GM21825 (cell line): ENCODE data around the gene POU4F2.

Source experiments
- ATAC-seq: cut with Tn5 transposase; IDR thresholded peaks from one replicate; pipeline ENCODE4 v1.9.1; 2021; ENCODE audit warnings: mild to moderate bottlenecking, moderate library complexity; ENCODE audit not compliant: unreplicated experiment

The POU4F2 gene

DNA sequence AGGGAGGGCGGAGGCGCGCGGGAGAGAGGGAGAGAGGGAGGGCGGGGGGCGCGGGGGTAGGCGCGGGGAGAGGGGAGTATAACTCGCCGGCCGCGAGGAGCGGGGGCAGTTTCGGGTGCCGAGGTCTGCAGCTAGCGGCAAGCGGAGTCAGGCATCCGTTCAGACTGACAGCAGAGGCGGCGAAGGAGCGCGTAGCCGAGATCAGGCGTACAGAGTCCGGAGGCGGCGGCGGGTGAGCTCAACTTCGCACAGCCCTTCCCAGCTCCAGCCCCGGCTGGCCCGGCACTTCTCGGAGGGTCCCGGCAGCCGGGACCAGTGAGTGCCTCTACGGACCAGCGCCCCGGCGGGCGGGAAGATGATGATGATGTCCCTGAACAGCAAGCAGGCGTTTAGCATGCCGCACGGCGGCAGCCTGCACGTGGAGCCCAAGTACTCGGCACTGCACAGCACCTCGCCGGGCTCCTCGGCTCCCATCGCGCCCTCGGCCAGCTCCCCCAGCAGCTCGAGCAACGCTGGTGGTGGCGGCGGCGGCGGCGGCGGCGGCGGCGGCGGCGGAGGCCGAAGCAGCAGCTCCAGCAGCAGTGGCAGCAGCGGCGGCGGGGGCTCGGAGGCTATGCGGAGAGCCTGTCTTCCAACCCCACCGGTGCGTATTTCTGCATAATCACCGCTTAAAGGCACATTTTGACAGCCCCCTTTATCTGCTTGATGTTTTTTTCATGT, at the start of gene POU4F2:
POU4F2 (plus strand) TSS at position 108 of the 720 bp plus-strand sequence; CDS start at position 356, 248 bp downstream.
- no peak for ATAC-seq

DNA sequence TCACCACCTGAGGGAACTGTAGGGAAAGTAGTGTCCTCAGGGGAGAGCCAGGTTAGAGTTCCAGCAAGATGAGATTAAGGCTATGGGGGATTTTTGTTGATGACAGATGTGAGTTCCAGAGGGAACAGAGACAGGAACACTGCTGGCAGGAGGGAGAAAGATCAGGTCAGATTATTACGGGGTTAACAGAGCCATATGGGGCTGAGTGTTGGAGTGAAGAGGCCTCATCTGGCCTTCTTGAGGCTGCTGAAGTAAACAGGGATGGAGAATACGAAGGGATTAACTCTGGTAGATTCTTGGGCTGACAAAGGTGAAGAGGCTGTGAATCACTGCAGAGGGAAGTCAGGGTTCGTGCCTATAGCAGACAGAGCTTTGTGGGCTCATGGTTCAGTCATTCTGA, 47.9 kb upstream of the POU4F2 start:
- no peak for ATAC-seq

DNA sequence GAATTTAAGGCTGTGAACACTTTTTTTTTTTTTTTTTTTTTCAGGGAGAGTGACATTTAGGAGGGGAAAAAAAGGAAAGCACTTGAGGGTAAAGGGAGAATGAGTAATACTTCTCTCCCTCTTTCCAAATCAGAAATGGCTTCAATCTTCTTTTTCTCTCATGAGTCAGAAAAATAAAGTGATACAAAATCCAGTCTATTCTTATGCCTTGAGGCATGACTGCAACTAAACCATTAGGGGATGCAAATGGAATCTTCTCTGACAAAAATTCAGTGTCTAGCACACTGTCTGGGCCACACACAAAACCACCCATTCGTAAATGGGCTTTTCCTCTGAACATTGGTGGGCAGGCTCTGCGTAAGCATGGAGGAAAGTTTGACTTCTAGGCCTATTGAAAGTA, 46.7 kb upstream of the POU4F2 start:
- ATAC-seq, result no peak

DNA sequence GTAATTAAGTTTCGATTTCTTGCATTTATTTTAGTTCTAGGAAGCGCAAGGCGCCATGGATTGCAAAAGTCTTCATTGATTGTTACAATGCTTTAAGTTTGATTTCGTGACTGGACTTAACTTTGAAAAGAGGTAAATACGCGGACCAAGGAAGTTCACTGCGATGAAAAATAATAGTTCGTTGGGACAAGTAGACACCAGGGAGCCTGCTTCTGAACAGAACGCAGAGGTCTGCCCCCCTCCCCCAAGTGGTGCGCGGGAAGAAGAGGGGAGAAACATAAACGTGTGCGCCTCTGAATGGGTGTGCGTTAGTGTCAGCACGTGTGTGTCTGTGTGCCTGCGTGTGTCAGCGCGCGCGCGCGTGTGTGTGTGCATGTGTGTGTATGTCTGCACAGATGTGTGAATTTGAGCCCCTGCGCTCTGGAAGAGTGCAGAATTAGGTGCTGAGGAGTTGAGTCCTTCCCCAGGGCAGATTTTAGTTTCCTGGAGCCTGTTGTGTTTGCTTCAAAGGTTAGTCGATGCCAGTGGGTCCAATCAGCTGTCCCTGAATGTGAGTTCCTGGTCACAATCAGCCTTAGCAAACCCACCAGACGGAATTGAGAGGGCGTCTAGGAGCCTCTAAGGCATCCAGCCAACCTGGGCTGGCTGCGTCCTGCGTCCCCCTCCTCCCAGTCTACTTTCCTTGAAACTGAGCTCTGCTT, 5.8 kb upstream of the POU4F2 start:
- ATAC-seq, result no peak

DNA sequence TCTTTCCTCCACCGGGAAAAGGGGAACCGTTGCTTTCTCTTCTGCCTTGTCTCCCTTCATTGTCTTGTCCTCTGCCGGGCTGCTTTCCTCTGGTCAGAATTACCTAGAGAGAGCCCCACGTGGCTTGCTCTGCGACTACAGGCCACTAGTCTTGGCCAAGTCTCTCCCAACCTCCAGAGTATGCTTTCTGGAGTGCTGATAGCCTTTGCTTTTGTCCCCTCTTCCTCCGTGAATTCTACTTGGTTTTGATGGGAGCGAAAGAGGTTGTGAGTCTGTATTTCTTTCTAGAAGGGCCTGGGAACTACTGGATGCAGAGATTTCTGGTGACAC, 5.3 kb upstream of the POU4F2 start:
- ATAC-seq, result no peak

DNA sequence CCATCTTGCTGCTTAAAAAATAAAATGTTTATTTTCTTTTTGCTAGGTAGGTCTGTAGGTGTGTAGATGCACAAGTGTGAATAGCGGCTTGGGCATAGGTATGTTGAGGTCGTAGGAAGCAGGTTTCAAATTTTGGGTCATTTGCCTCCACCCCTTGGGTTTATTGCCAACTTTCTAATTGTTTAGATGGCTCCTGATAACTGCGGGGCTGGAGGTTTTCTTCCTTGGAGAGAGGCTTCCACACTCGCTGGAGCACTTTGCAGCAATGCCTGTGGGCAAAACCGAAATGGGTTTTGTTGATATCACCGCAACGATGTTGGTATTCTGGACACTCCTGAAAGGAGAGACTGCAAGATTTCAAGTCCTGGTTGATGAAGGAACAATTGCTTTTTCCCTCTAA, 3.9 kb upstream of the POU4F2 start:
- no peak for ATAC-seq

DNA sequence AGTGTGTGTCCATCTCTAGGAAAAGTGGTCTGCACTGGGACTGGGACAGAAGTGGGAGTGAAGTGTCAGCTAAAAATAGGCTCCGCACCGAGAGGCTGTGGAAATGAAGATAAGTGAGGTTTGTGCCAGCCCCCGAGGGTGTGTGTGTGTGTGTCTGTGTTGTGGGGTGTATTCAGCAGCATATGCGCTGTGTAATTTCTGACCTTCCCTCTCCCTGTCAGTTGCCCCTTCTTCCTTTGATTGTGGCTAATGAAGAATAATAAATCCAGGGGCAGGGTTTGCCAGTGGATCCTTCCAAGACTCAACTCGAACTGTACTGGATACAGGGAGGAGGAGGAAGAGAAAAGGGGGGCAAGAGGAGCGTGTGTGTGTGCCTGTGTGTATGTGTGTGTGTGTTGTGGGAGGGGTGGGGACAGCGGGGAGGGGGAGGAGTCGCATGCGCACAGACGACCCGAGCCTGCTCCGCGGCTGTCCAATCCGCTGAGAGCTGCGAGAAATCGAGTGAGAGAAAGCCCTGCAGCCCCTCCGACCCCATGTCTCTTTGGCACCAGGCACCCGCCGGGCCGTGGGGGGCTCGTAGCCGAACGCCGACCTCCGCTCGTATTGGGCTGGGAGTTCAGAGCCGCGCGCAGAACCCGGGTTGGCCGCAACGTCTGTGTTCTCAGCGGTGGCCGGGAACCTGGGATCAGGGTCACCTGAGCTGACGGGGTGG, 916 bp upstream of the POU4F2 start:
- ATAC-seq, result no peak

GRCh38 chr4:146638333-146638785, 334 bp upstream of the POU4F2 start:
- ATAC-seq, result no peak

- no peak for ATAC-seq
Observed at GRCh38 chr4:146639506-146639932, 826 bp downstream of the POU4F2 start.

GRCh38 chr4:146640021-146640464, 1.4 kb downstream of the POU4F2 start:
- no peak for ATAC-seq

- no peak for ATAC-seq
Observed at GRCh38 chr4:146640465-146641061, 1.9 kb downstream of the POU4F2 start.

- ATAC-seq, result no peak
Observed at GRCh38 chr4:146641762-146642161, 3.1 kb downstream of the POU4F2 start.

DNA sequence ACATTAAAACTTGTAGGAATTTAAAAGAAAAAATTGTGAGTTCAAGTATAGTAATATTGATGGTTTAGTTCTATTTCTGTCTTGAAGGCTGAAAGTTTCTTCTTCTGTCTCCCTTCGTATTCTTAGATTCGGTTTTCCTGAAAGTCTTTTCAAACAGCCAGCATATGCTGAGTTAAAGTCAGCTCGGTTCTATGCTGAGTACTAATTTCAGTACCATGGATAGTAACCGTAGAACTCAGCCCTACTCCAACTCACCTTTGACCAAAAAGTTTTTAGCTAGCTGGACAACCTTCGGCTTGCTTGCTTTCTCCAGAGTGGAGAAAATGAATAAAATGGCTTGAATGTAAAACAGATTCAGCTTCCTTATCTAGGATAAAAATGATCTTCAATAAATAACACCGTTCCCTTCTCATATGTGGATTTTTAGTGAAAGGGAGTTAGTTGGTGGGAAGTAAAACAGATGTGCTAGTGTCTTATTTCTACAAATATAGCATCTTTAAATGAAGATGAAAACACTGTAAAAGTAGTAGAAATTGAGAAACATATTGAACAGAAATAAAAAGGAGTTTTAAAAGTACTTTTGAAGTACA, 5.2 kb downstream of the POU4F2 start:
- ATAC-seq, result no peak

DNA sequence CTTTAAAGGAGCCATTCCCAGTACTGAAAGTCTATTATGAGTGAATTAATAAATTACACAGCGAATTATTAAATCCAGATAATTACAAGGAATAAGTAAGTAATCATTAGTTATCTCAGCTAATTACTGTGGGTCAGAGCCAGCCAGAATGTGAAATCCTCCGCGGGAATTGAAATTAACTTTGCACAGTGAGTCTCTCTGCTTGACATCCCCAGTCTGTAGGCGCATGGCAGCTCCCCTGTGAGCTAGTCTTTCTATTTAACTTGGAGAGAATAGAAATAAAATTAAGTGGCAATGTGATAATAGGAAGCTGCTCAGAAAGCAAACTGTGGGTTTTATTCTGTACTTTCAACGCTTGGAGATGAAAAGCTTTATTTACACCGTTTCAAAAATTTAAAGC, 7.2 kb downstream of the POU4F2 start:
- ATAC-seq, result no peak

DNA sequence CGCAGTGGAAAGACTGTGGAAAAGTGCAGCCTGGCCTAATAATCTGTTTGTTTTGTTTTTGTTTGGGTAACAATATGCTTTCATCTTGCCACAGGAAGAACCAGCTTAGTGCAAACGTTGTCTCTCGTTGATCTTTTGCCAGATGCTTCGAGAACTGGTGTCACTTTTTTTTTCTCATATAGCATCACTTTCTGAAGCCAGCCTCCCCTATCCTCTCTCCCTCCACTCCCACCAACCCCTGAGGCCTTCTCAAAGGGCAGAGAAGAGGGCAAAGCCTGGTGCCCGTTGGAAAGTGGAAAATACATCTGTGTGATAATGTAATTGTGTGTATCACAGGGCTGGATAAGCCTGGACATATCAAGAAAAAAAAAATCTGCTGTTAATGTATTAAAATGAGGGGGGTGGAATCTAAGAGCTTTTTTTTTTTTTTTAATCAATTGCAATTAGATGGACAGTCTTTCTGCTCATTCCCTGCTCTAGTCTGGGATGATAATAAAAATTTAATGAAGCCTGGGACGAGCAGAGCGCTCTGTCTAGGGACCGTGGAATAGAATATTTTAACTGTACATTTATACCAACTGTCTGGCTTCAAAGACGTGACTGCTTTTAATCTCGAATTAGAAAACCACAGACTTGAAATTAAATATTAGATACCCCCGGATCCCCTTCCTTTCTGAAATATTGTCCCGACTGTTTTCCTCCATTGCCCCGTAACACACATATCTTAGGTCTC, 8.1 kb downstream of the POU4F2 start:
- no peak for ATAC-seq

DNA sequence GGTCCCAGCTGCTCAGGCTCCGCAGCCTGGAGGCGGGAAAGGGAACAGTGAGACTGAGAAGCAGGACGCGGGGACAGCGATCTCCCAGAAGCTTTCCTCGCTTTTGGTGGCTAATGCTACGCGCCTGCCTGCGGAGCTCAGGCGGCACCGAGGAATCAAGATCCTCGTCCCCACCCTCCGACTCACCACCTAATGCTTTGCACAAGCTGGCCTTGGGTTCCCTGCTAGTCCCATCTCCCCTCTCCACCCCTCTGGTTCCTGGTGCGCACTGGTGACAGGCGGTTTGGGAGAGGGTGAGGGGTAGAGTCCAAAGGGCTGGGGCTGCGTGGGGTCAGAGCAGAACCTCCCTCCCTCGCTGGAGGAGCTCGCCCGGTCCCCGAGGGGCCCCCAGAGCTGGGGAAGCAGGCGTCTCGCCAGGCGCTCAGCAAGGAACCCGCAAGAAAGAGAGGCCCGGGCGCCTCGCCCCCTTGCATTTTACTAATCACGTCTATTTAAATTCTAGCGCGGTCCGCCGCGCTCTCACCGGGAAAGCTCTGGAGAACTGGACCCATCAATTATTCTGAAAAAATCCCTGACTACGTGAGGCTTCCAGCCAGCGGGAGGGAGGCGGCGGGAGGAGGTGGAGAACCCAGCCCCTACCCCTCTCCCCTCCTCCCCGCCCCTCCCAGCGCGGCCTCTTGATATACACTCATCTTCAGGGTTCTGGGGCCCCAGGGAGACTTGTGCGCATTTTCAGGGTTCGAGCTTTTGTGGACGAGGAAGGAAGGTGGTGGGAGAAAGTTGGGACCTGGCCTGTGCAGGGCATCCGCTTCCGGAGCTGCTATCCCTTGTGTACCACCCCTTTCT, 9.1 kb downstream of the POU4F2 start:
- ATAC-seq, result no peak

- no peak for ATAC-seq
Observed at GRCh38 chr4:146648461-146648783, 9.7 kb downstream of the POU4F2 start.

DNA sequence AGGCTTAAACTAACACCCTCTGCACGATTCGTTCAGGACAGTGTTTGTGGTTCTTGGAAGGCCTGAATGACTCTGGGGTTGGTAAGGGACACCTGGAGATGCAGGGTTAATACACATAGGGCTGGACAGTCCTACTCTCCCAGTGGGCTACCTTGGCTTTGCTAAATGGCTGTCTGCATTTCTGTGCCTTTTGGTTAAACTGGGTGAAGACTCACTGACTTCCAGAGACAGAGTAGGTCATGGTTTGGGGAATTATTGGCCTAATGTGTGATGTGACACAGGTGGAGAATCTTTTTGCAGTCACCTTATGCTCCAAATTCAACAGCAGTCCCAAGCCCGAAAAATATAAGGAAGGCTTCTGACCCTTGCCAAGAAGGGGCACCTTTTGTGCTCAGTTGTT, 10.5 kb downstream of the POU4F2 start:
- ATAC-seq, result no peak

DNA sequence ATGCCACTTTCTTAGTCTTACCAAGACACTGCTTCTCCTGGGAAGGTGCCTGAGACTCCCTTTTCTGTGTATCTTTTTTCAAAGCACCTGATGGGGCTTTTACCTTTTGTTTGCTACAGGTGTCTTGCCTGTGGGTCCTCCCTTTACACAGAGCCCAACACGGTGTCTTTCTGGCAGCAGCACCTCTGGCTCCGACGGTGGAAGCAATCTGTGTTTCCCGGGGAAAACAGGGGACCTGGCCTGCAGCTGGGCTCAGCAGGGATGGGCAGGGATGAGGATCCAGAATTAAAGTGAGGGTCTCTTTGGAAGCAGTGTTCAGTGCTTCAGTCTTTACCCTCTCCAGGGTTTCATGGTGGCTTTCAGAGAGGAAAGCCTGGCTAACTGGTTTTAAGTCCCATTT, 11.3 kb downstream of the POU4F2 start:
- ATAC-seq, result no peak
